Vagina (tissue), 2 donors: Measurements from ENCODE around the gene VWA2.

Source experiments
- POLR2AphosphoS5 ChIP-seq, 2 donors: sonication (generic); formaldehyde crosslinking; IDR thresholded peaks; one replicate each; pipeline ENCODE4 v1.9.0; 2017; ENCODE audit warnings: antibody characterized with exemption in 2 of 2, mild to moderate bottlenecking in 2 of 2, low read depth in 1 of 2; ENCODE audit not compliant: insufficient read depth in 1 of 2
- TF ChIP-seq, protein P1 (sequence below), 3 experiments: fragments of 450-650 bp in 2 of 3; fragments of 200-600 bp in 1 of 3; sonication (generic) in 1 of 3; IDR thresholded peaks; one replicate each; pipeline ENCODE4 v1.5.1; 2017 to 2019; ENCODE audit warnings: antibody characterized with exemption in 3 of 3, mild to moderate bottlenecking in 2 of 3, moderate library complexity in 2 of 3

DNA sequence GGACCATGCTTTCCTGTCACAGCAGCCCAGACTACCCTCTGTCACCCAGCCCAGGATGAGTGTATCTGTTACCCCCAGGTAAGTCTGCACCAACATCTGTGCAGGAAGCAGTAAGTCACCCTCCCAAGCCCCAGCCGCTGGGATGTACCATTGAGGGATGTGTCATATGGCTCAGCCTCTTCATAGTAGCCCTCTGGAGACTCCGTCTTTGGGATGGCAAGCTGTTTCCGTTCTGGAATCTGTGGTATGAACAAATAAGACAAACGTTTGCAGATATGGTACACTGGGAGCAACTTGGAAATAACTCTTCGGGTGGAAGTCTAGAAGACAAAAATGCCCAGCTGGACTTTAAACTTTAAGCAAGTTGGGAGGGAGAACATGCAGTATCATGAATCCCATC lies 84.0 kb downstream of the VWA2 start:
- no peak for TF ChIP-seq POLR2AphosphoS5 (IDR thresholded peaks at IDR 0.05; ENCODE audit: insufficient read depth in 1 of 2, low read depth in 1 of 2)
- TF ChIP-seq, protein P1, sequence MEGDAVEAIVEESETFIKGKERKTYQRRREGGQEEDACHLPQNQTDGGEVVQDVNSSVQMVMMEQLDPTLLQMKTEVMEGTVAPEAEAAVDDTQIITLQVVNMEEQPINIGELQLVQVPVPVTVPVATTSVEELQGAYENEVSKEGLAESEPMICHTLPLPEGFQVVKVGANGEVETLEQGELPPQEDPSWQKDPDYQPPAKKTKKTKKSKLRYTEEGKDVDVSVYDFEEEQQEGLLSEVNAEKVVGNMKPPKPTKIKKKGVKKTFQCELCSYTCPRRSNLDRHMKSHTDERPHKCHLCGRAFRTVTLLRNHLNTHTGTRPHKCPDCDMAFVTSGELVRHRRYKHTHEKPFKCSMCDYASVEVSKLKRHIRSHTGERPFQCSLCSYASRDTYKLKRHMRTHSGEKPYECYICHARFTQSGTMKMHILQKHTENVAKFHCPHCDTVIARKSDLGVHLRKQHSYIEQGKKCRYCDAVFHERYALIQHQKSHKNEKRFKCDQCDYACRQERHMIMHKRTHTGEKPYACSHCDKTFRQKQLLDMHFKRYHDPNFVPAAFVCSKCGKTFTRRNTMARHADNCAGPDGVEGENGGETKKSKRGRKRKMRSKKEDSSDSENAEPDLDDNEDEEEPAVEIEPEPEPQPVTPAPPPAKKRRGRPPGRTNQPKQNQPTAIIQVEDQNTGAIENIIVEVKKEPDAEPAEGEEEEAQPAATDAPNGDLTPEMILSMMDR (IDR thresholded peaks at IDR 0.05): no peak
